ENCODE measurements around the gene CAMTA1.
"Not testable (repeated sequence)": the region's sequence is repeated elsewhere in the genome, so short reads cannot be mapped to it uniquely, and the experiment has no call there.

Gene CAMTA1

DNA sequence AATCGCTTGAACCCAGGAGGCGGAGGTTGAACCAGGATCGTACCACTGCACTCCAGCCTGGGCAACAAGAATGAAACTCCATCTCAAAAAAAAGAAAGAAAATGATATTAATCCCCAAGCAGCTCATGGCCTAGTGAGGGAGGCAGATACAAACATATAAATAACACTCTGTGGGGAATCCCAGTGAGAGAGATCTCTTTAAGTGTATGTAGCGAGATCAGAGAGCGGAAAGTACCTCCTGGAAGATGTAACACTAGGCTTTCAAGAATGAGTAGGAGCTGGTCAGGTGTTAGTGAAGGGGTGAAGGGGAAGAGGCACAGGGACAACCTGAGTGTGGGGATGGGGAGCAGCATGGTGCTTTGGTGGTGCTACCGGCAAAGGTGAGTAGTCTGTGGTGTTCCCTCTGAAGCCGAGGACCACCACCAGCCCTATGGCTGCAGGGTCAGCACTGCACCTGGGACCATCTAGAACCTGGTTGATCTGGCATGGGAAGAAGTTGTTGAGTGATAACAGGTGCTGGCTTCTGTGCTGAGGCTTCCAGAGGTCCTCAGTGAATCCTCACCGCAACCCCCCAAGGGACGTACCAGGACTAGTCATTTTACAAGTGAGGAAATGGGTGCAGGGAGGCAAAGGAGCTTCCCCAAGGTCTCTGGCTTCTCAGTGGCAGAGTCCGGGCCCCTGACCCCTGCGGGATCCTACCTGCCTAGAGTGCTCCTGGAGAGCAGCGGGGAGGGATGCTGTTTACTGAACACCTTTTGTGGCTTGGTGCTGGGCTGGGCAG, 618.2 kb downstream of the CAMTA1 start:
- no peak for DNase-seq

DNA sequence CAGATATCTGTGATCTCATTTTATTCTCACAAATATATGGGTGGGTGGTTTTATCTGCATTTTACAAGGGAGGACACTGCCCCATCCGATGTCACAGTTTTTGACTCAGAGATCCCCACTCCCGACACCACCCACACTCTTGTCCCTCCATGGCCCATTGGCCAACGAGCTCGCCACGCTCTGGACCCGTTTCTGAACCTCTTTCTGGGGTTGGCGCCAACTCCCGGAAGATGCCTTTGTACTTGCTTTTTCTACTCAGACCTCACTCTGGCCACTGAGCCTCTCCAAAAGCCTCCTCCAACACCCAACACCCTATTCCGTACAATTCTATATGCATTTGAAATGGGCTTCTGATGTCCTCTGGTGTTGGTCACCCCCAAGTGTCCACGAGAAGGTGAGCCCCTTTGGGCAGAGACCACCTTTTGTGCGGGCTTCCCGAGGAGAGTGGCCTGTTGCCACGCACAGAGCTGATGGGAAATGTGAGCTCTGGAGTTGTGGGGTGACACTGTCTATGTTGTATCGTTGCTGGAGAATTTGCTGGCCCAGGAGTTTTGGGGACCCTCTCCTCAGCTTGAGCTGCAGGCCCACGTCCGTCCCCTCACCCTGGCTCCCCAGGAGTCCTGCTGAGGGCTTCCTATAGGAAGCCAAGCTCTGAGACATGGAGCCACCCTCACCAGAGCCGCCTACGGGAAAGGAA, 618.9 kb downstream of the CAMTA1 start:
- DNase-seq, result no peak

- DNase-seq, result no peak
These were observed 620.7 kb downstream of the CAMTA1 start for GRCh38 chr1:7405844-7406500.

- no peak for DNase-seq
These were observed 621.6 kb downstream of the CAMTA1 start for GRCh38 chr1:7406641-7407543.

DNA sequence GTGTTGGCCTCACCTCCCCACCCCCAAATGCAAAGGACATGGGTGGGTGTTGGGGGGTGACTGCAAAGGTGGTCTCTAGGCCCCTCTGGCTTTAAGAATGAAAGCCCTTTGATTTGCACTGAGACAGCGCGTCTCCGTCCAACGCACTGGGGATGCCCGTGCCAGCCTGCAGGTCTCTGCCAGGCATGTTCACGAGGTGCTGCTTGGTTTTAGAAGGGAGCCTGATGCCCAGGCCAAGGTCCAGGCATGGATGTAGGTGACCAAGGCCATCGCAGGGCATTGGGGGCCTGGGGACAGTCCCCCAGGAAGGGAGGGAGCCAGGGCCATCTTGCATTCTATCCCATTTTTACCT, 622.3 kb downstream of the CAMTA1 start:
- DNase-seq, result no peak

DNA sequence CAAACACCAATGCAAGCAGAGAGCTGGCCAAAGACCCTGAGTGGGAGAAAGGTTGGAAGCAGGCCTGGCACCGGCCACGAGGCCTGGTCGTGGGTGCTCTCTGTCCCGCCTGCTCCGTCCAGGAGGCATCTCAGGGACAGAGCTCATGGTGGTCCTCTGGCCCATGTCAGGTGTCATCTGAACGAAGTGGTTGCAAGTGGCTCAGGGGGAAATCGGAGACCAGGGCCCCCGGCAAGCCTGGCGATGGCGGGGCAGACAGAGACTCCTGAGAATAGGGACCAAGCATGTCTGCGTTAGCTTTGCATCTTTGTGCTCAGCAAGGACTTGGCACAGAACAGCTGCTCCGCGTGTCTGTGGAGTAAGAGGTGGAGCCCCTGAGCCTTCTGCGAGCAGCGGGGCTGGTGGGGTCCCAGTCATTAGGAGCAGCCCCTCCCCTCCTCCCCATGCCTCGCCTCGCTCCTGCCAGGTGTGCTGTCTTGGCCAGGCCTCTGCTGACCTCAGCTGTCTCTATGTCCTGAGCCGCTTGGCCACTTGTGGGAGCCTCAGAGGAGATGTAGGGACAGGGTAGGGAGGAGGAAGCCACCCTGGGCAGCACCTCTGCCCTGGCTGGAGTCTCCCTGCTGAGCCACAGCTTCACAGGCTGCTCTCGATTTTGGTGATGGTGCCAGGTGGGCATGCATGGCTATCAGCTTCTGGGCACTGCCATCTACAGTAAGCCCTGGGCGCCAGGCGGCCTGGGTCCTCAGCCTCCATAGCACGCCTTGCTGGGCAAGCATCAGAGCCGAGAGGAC, 622.9 kb downstream of the CAMTA1 start:
- no peak for DNase-seq

DNA sequence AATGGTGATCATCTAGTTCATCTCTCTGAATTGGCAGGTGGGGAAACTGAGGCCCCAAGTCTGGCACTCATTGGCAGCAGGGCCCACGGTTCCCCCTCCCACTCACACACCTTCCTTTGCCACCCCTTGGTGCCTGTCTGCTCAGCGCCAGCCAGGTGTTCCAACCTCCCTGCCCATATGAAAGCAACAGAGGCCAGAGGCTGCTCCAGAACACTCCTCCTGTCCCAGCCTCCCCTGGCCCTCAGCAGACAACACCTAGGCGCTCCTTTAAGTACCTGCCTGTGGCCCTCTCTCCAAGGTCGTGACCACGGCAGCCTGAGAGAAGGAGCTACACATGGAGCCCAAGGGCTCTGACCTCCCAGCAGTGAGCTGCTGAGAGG, 623.5 kb downstream of the CAMTA1 start:
- no peak for DNase-seq

- no peak for DNase-seq
These were observed 624.0 kb downstream of the CAMTA1 start for GRCh38 chr1:7409278-7409677.

GRCh38 chr1:7410156-7410555, 624.9 kb downstream of the CAMTA1 start:
- no peak for DNase-seq

- not testable (repeated sequence) for DNase-seq
These were observed 632.4 kb downstream of the CAMTA1 start for GRCh38 chr1:7417618-7418017.

DNA sequence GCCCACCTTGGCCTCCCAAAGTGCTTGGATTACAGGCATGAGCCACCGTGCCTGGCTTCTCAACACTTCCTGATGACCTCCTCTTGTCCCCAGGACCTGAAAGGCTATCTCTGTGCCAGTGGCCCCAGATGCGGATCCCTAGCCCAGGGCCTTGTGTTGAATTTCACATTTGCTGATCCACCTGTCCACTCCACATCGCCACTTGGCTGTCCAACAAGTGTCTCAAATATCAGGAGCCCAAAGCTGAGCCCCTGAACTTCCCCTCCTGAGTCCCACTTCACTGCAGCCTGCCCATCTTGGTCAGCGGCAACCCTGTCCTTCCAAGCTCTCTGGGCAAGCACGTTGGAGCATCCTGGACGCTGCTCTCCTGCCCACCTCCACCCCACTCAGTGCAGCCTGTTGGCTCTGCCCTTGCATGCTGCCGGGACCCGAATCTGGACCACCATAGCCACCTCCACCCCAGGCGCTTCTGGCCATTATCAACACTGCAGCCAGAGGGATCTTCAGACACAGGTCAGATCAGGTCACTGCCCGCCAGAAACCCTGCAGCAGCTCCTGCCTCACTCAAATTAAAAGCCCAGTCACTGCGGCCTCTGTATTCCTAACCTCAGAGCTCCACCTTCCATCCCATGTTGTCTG, 633.3 kb downstream of the CAMTA1 start:
- no peak for DNase-seq

DNA sequence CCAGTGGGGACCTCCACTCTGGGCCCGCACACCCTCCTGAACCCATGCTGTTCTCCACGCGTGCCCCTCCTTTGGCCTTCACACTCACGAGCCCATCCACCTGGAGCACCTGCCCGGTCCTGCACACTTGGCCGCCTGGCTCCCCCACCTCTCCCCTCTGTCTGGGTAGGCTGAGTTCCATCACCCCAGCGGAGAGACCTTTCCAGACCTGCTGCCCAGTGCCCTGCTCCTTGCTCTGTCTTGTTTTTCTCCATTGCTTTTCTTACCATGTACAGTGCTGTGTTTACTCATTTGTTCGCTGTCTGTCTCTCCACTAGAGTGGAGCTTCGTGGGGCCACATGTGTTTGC, 634.8 kb downstream of the CAMTA1 start:
- DNase-seq, result no peak

GRCh38 chr1:7420470-7421100, 635.3 kb downstream of the CAMTA1 start:
- no peak for DNase-seq

DNA sequence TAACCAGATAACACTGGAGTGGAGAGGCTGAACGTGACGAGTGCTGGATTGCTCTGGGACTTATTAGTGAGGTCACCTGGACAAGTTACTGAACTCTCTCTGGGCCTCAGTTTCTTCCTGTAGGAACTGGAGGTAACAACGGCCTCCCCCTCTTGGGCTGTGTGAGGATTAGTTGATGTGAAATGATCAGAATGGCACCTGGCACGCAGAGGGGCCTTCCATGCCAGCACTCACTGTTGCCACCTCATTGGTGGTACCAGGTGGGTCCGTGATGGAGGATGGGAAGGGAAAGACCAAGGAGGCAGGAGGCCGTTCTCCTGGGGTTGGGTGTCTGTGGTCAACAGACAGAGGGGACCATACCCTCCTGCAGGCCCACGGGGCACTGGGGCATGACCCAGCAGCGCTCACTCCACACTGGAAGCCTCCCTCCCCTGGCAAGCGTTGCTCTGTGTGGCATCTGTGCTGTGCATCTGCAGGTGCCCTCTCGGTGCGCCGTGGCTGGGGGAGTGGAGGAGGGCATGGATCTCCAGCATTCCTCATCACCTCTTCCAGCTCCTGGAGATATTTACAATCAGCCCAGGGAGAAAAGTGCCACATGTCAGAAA, 636.3 kb downstream of the CAMTA1 start:
- DNase-seq, result no peak

DNA sequence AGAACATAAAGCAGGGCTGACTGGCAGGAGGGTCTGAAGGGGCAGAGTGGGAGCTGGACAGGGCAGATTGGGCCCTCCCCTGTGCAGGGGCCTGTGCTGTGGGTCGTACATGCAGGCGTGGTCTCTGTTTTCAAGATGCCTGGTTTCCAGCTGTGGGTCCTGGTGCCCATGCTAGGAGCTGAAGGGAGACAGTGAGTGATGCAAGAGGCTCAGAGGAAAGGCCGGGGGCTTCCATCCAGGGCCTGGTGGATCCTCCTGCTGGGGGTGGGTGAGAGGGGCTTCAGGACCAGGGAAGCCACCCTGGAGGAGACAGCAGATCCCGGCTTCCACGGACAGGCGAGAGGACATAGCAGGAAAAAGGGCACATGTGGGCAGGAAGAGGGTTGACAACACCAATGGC, 636.8 kb downstream of the CAMTA1 start:
- no peak for DNase-seq

GRCh38 chr1:7422561-7422960, 637.3 kb downstream of the CAMTA1 start:
- DNase-seq, result no peak

GRCh38 chr1:7422966-7423365, 637.7 kb downstream of the CAMTA1 start:
- no peak for DNase-seq

DNA sequence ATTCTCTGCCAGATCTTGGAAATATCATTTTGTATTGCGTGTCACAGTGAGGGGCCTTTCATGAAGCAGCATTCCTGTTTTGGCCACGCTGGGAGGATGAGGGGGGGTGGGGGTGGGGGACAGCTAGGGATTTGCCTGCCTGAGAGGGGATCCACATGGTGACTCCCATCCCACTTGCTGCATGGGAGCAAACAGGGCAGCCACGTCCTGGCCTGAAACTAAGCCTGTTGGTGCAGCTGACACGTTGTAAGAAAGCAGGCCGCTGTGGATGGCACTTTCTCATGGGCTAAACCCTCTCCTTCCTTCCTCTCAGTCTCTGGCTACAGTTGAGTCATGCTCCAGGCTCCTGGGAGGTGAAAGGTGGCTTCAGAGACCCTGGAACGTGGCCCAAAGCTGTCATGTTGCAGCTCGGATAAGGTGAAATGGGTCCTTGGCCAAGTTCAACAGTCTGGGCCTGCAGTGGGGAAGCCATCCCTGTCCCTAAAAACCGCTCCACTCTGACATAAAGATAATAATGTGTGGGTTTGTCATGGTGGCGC, 639.2 kb downstream of the CAMTA1 start:
- DNase-seq, result no peak

GRCh38 chr1:7425229-7425628, 640.0 kb downstream of the CAMTA1 start:
- DNase-seq, result no peak

All from hypothalamus (tissue), 51 donors.